ENCODE measurements around the gene EPN1.

EPN1 gene

DNA sequence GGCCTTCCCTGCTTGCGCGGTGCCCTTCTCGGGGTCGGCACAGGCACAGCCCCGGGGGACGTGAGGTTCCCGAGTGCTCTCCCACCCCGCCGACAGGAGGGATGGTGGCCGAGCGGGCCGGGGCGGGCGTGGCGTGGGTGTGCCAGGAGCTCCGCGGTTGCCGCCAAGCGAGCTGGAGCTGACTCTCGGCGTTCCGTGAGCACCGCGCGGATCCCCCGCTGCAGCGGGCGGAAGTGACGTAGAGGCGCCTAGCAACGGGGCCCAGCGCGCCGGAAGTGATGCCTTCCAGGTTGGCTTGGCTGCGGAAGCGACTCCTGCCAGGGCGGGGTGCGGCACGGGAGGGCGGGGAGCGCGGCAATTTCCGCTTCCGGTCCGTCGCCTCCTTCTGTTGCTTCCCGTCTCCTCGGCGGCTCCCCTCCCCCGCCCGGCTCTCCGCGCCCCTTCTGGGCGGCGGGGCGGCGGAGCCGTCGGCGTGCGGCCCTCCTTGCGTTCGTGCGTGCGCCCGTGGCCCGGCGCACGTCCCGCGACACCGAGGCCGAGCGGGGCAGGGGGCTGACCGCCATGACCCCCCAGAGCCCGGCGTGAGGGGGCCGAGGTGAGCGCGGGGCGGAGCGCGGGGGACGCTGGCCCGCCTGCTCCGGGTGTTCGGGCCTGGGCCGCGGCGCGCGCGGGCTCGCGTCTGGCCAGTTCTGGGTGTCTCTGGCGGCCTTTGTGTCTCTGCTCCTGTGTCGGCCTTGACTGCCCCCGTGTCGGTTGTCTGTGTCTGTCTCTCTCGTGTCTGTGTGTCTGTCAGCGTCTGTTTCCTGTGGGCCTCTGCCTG, at the start of gene EPN1:
Gene EPN1, plus strand, starts transcription at position 386 of the 820 bp plus-strand sequence. CDS start 3,402 bp downstream, outside the sequence.
- DNase-seq (ENCODE audit: low read depth in 2 of 3, low spot score in 1 of 3): peak; percentile 93 to 97 (median 96)

DNA sequence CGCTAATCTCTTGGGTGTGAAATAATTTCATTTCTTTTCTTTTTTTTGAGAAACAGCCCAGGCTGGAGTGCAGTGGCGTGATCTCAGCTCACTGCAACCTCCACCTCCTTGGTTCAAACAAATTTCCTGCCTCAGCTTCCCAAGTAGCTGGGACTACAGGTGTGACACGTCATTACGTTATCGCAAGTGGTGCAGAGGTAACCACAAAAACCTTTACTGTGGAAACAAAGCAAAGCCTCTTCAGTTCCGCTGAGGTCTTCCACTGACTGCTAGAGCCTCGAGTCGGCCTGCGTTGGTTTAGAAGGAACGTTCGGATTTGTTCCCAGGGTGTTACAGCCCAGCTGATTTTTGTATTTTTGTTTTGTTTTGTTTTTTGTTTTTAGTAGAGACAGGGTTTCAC, 48.7 kb upstream of the EPN1 start:
- DNase-seq (ENCODE audit: low read depth in 2 of 3, low spot score in 1 of 3): peak in 2 of 3 donors; percentile 29 to 44

DNA sequence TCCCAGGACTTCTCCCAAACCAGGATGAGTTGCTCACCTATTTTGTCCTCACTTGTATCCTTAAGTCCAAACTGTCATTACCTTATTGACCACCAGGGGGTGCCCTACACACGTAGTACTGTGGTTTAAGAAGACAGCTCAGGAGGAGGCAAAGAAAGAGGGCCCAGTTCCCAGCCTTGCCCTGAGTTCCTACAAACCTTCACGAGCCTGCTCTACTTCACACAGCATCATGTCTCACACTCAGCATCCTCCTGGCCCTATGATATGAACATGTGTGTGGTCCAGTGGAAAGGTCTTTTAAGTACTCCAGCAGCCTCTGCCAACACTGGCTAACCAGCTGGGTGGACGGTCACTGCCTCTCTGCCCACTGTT, 42.6 kb upstream of the EPN1 start:
- DNase-seq (ENCODE audit: low read depth in 2 of 3, low spot score in 1 of 3): peak; percentile 77 to 96 (median 84)

DNA sequence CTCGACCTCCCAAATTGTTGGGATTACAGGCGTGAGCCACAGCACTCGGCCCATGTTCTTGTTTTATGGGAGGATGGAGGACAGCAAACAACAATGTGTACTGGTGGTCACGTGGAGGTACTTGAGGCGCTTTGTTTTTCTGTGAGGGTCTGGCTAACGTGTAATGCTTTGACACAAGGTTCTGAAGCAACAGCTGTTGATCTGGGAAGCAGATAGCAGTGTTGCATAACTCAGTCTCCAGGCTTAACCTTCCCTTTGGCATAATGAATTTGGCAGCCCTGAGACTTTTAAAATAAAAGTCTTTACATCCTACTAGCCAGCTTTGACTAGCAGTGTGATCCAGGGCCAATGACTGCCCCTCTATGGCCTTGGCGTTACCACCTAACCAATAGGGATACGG, 41.2 kb upstream of the EPN1 start:
- DNase-seq (ENCODE audit: low read depth in 2 of 3, low spot score in 1 of 3): no peak

DNA sequence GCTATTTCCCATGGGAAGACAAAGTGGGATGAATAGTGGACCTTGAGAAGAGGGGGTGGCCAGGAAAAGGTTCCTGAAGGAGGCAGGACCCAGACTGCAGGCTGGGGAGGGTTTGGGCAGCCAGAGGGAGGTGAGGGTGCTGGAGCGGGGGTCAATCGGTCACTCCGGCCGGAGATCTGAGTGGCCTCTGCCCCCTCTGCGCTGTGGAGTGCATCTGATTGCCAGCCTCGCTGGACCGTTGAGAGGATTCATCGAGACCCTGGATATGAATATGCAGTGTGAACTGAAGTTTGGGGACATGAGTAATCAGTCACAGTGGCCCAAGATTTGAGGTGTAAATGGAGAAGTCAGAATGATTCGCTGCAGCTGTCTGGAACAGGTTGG, 39.7 kb upstream of the EPN1 start:
- no peak for DNase-seq (ENCODE audit: low read depth in 2 of 3, low spot score in 1 of 3)

DNA sequence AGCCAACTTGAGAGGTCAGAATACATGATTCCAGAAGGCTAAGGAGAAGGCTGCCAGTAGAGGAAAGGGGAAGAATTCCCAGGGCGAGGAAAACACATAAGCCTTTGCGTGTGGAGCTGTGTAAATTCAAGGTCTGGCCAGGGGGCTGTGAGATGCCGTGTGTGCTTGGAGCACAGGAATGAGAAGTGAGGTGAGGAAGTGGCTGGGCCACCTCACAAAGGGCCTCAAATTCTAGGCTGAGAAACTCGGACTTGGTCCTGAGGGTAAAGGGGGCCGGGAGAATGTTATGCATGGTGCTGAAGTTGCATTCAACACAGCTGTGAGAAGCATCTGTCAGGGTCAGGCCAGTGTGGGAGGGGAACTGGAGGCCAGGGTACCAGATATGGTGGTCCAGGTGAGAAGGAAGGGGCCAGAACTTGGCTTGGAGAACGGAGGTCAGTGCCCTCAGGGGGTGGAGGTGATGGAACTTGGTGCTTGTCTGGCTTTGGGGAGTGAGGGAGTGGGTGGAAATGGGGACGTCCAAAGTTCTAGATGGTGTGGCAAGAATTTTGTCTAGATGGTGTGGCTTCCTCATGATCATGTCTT, 39.1 kb upstream of the EPN1 start:
- no peak for DNase-seq (ENCODE audit: low read depth in 2 of 3, low spot score in 1 of 3)

DNA sequence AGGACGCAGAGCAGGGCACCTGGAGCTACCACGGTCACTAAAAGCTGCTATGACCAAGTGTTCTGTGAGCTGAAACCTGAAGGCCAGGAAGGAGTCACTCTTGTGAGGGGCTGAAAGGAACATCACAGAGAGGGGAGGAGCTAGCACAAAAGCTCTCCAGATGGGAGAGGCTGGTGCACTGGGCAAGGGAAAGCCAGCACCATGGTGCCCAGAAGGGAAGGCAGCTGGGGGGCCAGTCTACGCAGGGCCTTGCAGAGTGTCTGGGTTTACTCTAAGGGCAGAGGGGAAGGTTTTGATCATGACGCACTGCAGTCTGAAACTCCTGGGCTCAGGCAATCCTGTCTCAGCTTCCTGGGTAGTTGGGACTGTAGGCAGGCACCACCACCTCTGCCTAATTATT, 38.3 kb upstream of the EPN1 start:
- DNase-seq (ENCODE audit: low read depth in 2 of 3, low spot score in 1 of 3): no peak

DNA sequence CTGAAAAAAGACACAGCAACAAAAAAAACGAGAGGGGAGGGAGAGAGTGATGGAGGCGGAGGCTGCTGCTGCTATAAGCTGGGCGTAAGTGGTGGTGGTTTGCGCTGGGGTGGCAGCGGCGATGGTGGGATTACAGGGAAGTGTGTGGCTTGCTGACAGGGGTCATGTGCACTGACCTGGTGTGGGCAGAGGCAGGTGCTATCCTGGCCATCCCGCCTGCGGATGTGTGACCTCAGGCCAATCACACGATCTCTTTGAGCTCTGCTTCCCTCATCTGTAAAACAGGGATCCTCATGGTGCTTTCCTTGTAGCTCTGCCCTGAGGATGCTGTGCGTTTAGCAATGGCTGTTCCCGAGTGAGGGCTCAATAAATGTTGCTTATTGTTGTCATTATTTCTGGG, 37.5 kb upstream of the EPN1 start:
- no peak for DNase-seq (ENCODE audit: low read depth in 2 of 3, low spot score in 1 of 3)

DNA sequence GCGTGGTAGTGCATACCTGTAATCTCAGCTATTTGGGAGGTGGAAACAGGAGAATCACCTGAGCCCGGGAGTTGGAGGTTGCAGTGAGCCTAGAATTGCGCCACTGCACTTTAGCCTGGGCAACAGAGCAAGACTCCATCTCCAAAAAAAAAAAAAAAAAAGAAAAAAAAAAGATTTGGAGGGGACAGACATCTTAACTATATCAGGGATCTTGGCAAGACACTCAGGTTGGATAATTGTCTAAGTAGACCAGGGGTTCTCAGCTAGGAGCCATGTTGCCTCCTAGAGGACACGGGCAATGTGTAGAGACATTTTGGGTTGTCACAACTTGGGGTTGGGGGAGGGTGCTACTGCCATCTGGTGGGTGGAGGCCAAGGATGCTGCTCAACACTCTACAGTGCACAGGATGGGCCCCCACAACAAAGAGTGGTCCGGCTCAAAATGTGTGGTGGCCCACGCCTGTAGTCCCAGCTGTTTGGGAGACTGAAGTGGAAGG, 36.1 kb upstream of the EPN1 start:
- DNase-seq (ENCODE audit: low read depth in 2 of 3, low spot score in 1 of 3): peak; percentile 52 to 66 (median 54)

DNA sequence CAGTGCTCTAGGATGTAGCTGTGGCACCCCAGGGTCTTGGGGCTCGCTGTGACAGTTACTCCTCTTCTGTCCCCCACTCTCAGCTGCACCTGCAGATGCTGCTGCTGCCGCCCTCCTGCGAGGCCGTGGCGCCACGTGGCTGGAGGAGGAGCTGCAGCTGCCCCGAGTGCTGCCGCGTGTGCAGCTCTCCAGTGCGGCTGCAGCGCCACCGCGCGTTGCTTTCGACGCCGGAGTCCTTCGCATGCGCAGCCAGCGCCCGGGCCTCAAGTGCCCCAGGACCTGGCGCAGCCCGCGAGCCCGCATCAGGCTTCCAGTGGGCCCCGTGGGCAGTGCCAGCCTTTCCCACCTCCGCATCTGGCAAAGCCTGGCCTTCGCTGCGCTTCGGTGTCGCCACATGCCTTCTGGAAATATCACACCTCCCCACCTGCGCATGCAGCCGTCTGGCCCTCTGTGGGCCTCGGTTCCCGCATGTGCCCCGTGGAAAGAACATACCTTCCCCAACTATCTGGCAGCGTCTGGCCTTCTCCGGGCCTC, 34.9 kb upstream of the EPN1 start:
- peak; percentile 43 to 72 (median 71) for DNase-seq (ENCODE audit: low read depth in 2 of 3, low spot score in 1 of 3)

DNA sequence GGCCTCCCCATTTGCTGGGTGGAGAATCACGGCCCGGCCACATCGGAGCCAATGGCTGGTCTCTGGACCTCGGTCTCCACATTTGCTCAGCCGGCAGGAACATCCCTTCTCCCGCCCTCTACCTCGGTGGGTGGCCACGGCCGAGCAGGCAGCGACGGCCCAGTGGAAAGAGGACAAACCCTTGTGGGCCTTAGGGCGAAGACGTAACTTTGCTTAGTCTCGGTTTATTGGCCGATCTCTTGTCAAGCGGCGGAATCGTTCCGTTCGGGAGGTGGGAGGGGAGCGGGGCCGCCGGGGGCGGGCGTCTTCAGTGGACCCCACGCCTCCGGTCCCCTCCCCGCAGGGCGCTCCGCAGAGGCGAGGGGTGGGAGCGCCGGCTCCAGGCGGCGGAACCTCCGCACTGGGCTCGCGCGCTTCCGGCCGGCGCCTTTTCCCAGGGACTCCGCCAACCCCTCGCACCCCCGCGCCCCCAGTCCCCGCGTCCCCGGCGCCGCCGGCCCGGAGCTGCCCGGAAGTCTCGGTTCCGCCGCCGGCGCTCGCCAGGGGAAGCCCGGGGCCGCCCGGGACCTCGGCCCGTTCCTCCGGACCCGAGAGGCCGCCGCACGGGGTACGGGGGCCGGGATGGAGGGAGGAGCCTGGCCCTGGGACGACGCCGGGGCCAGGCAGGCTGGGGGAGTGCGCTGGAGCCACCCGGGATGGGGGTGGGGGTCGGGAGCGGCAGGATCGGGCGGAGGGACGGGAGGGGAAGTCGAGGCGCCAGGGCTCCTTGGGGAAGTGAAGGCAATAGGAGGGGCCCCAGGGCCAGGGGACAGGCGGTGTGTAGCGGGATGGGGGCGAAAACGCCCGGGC, 34.2 kb upstream of the EPN1 start, which contains the start of gene ZNF580:
Gene ZNF580, plus strand, starts transcription at position 426 of the 849 bp plus-strand sequence. CDS start 1,507 bp downstream, outside the sequence.
- peak; percentile 45 to 71 (median 52) for DNase-seq (ENCODE audit: low read depth in 2 of 3, low spot score in 1 of 3)

DNA sequence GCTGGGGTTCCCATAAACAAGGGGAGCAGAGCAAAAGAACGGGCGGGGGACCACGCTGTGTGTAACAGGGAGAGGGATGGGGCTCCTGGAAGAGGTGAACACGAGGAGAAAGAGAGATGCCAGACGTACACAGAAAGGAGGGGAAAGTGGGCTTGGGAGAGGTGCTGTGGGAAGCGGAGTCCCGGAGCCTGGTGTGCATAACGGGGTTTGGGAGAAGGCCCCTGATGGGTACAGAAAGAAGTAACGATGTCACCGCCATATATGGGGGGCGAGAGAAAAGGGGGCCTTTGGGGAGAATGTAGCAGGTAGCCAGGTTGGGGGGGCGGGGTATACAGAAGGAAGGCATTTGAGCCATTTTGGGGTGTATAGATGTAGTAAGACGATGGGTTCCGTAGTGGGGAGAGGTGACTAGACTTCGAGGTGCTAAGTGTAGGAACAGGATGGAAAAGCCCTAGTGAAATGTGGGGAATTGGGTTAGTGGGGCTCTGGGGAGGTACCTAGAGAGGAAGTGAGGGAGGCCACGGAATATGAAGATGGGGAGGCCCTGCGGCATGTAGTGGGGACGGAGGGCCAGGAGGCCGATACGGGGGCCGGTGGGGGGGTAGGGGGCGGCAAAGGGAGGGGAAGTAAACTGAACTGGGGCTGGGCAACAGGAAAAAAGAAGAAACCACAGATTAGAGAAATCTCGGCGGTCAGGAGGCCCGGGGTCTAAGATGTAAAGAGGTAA, 33.4 kb upstream of the EPN1 start:
- no peak for DNase-seq (ENCODE audit: low read depth in 2 of 3, low spot score in 1 of 3)

DNA sequence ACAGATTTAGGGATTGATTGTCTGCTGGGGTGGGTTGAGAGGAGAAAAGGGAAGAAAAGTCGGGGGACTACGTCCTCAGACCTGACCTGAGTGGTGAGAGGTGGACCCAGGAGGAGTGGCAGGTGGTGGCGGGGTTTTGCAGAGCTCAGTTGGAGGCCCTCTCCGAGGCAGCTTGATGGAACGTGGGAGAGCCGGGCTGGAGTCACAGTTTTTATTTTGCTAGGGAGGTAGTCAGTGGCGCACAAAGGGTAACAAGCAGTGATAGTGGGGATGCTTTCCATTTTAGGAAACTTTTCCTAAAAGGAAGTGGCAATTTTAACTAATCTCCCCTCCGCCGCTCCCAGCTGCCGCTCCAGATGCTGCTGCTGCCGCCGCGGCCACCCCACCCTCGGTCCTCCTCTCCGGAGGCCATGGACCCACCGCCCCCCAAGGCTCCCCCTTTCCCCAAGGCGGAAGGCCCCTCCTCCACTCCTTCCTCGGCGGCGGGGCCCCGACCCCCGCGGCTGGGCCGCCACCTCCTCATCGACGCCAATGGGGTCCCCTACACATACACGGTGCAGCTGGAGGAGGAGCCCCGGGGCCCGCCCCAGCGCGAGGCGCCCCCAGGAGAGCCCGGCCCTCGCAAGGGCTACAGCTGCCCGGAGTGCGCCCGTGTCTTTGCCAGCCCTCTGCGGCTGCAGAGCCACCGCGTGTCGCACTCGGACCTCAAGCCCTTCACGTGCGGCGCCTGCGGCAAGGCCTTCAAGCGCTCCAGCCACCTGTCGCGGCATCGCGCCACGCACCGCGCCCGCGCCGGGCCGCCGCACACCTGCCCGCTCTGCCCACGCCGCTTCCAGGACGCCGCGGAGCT, 32.6 kb upstream of the EPN1 start:
- DNase-seq (ENCODE audit: low read depth in 2 of 3, low spot score in 1 of 3): no peak

DNA sequence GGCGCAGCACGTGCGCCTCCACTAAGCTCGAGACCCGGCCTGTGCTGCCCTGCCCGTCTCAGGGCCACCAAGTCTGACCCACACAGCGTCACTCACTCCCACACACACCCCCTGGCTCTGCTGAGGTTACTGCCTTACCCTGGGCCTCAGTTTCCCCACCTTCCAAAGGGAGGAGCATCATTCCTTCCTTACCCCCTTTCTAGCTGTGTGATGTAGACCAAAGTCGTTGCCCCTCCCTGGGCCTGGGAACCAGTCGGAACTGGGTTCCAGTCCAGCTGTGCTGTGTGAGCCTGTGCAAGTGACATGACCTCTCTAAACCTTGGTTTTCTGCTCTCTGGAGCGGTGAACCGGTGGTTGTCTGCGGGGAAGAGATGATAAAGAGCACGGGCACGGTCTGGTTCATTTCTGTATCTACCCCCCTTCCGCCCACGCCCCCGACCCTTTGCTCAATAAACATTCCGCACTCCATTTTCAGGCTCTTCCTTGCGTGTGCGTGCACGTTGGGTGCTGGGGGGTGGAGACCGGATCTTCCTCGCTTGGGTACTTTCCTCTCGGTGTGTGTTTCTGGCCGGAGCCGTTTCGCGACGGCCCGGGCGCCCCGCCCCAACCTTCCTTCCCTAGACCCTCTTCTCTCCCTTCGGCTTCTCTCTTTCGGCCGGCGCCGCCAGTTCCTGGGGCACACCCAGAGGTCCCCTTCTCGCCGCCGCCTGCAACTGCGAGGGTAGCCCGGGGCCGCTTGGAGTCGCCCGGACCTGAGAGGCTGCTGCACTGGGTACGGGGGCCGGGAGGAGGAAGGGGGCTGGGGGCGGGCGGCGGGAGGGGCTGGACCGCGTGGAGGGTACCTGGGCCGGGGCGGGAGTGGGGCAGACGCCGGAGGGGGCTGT, 31.8 kb upstream of the EPN1 start, which contains the start of gene ZNF581:
Gene ZNF581, plus strand, starts transcription at position 647 of the 884 bp plus-strand sequence. CDS start 923 bp downstream, outside the sequence.
- peak; percentile 76 to 81 (median 80) for DNase-seq (ENCODE audit: low read depth in 2 of 3, low spot score in 1 of 3)

DNA sequence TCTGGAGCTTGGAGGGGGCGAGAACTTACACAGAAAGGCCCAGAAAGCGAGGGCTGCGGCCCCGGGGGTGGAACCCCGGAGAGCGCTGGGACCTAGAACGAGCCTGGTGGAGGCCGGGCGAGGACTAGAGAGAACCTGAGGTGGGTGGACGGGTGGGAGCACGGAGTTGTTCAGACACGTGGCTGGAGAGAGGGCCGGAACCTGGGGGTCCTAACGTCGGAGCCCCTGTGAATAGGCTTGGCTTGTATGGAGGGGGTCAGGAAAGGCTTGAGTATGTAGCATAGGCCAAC, 31.2 kb upstream of the EPN1 start:
- DNase-seq (ENCODE audit: low read depth in 2 of 3, low spot score in 1 of 3): no peak

DNA sequence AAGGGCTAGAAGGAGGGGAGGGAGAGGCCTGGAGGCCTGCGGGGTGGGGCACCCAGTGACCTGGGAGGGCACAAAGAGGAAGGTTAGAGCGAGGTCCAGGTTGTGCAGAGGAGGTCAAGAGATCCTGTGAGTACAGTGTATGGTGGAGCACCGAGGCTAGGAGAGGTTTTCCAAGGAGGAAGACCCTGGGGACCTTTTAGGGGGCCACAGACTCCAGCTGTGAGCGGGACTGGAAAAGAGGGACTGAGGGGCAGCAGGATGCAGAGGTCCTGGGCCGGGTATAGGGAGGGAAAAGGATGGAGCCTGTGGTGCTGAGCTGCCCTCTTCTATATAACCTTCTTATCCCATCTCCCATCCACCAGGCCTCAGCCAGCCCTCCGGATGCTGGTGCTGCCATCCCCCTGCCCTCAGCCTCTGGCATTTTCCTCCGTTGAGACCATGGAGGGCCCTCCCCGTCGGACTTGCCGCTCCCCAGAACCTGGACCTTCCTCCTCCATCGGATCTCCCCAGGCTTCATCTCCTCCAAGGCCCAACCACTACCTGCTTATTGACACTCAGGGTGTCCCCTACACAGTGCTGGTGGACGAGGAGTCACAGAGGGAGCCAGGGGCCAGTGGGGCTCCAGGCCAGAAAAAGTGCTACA, 30.7 kb upstream of the EPN1 start:
- no peak for DNase-seq (ENCODE audit: low read depth in 2 of 3, low spot score in 1 of 3)

DNA sequence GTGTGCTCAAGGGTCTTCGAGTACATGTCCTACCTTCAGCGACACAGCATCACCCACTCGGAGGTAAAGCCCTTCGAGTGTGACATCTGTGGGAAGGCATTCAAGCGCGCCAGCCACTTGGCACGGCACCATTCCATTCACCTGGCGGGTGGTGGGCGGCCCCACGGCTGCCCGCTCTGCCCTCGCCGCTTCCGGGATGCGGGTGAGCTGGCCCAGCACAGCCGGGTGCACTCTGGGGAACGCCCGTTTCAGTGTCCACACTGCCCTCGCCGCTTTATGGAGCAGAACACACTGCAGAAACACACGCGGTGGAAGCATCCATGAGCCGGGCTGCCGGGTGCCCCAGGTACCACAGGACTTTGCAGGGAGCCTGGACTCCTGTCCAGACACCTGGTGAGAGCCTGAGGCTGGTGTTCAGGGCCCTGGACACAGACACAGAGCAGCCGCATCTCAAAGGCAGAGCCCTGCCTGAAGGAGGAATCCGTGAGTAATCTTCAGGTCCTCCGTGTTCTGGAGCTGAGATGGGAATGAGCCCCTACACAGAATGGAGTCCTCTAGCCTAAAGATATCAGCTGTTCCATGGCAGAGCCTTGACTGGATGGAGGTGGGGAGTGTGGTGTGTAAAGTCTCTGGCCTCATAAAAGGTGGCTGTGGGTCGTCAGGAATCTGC, 30.0 kb upstream of the EPN1 start:
- no peak for DNase-seq (ENCODE audit: low read depth in 2 of 3, low spot score in 1 of 3)

DNA sequence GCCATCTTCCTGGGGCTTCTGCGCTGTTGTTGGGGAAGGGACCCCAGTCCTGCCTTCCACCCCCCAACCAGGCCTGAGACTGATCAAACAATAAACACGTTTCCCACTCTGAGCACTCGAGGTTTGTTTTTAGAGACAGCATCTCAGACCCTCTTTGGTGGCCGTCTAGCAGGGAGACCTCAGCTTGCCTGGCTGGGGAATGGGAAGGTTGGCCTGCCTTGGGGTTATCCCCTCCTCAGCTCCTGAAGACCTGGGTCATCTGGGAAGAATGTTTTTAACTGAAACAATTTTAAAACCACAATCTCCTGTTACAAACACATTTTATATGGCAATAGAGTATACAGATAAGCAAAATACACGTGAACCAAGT, 29.5 kb upstream of the EPN1 start:
- no peak for DNase-seq (ENCODE audit: low read depth in 2 of 3, low spot score in 1 of 3)

All from stimulated activated CD4-positive, alpha-beta T cell treated with anti-CD3 and anti-CD28 coated beads, Interleukin-12 subunit alpha, Interleukin-12 subunit beta, amount 100 ng/mL, for 48 hours (primary cell).